Tibial nerve (tissue), 4 donors: ENCODE measurements around the gene S100A5.

Source experiments
- EP300 ChIP-seq, 2 donors: sonication (generic); formaldehyde crosslinking; IDR thresholded peaks; one replicate each; pipeline ENCODE4 v1.6.1; 2017; ENCODE audit warnings: antibody characterized with exemption in 2 of 2, mild to moderate bottlenecking in 1 of 2
- POLR2A ChIP-seq, 2 donors: fragments of 450-650 bp; IDR thresholded peaks; one replicate each; pipeline ENCODE4 v1.6.1; 2017; ENCODE audit warnings: antibody characterized with exemption in 2 of 2, mild to moderate bottlenecking in 2 of 2, moderate library complexity in 2 of 2
- TF ChIP-seq, protein P1 (sequence below), 5 experiments: fragments of 200-600 bp in 3 of 5; fragments of 450-650 bp in 2 of 5; sonication (generic) in 3 of 5; IDR thresholded peaks; one replicate each; pipeline ENCODE4 v1.5.1; 2016 to 2019; ENCODE audit warnings: antibody characterized with exemption in 5 of 5, mild to moderate bottlenecking in 3 of 5, moderate library complexity in 2 of 5

DNA sequence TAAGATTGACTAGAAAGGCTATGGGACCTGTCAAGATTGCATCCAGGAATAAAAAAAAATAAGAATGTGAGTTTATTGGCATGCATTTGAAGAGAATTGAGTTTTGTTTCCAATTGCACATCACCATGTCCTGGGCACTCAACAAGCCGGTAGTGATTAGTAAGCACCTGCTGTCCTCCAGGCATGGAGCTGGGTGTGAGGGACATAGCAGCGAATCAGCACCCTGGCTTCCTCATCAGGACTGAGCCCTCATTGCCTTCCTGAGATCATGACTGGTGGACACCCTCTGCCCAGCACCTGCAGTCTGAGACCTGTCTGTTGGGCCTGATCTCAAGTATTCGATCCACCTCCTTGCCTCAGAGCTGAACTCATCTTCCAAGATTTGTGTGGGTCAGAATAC, 31.7 kb downstream of the S100A5 start:
- TF ChIP-seq, protein P1, sequence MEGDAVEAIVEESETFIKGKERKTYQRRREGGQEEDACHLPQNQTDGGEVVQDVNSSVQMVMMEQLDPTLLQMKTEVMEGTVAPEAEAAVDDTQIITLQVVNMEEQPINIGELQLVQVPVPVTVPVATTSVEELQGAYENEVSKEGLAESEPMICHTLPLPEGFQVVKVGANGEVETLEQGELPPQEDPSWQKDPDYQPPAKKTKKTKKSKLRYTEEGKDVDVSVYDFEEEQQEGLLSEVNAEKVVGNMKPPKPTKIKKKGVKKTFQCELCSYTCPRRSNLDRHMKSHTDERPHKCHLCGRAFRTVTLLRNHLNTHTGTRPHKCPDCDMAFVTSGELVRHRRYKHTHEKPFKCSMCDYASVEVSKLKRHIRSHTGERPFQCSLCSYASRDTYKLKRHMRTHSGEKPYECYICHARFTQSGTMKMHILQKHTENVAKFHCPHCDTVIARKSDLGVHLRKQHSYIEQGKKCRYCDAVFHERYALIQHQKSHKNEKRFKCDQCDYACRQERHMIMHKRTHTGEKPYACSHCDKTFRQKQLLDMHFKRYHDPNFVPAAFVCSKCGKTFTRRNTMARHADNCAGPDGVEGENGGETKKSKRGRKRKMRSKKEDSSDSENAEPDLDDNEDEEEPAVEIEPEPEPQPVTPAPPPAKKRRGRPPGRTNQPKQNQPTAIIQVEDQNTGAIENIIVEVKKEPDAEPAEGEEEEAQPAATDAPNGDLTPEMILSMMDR (IDR thresholded peaks at IDR 0.05), result no peak
- TF ChIP-seq EP300 (IDR thresholded peaks at IDR 0.05) (no peak), POLR2A (IDR thresholded peaks at IDR 0.05) (no peak)
